ENCODE results near the gene DDX10.
"Not testable (repeated sequence)": the region's sequence is repeated elsewhere in the genome, so short reads cannot be mapped to it uniquely, and the experiment has no call there.

DDX10 gene

DNA sequence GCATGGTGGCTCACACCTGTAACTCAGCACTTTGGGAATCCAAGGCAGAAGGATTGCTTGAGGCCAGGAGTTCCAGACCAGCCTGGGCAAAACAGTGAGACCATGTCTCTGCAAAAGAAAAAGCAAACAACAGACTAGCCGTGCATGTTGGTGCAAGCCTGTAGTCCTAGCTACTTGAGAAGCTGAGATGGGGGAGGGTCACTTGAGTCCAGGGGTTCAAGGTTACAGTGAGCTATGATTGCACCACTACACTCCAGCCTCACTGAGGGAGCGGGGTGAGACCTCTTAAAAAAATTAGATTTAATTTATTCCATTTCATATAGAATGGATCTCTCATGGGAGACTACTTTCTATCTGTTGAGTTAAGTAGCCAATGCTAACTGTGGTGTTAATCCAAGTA lies 50.4 kb downstream of the DDX10 start:
- no peak for DNase-seq (ENCODE audit: low read depth)

DNA sequence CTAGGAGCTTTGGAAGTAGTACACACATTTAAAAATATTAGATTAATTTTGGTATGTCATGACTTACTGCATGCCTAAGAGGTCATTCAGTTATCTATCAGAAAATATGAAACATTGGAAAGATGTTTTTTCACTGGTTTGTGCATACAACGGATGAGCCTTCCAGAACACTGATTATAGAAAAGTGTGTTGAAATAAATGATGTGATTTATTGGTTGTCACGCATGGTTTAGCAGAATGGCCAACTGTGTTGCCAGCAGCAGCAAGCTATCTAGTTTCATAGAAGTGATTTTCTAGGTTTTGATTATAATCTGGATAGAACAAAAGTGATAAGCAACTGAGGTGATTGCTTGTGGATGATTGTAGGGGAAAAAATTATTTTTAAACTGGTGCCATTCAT lies 53.6 kb downstream of the DDX10 start:
- no peak for DNase-seq (ENCODE audit: low read depth)

DNA sequence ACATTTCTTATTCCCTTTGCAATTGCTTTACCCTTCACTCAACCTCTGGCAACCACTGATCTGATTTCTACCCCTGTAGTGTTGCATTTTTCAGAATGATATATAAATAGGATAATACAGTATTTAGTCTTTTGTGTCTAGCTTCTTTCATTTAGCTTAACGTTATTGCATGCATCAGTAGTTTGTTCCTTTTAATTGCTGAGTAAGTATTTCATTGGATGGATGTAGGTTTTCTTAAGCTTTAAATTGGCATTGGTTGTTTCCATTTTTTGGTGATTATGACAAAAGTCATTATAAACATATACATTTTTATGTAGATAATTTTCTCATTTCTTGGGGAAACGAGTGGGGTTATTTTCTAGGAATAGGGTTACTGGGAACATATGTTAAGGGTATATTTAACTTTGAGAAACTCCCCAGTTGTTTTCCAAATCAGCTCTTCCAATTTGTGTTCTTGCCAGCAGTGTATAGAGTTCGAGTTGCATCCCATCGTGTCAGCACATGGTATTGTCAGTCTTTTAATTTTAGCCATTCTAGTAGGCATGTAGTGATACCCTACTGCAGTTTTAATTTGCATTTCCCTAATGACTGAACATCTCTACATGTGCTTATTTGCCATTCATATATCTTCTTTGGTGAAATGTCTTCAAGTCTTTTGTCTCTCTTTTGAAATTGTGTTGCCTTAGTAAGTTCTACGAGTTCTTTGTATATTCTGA lies 60.3 kb downstream of the DDX10 start:
- DNase-seq (ENCODE audit: low read depth): no peak

DNA sequence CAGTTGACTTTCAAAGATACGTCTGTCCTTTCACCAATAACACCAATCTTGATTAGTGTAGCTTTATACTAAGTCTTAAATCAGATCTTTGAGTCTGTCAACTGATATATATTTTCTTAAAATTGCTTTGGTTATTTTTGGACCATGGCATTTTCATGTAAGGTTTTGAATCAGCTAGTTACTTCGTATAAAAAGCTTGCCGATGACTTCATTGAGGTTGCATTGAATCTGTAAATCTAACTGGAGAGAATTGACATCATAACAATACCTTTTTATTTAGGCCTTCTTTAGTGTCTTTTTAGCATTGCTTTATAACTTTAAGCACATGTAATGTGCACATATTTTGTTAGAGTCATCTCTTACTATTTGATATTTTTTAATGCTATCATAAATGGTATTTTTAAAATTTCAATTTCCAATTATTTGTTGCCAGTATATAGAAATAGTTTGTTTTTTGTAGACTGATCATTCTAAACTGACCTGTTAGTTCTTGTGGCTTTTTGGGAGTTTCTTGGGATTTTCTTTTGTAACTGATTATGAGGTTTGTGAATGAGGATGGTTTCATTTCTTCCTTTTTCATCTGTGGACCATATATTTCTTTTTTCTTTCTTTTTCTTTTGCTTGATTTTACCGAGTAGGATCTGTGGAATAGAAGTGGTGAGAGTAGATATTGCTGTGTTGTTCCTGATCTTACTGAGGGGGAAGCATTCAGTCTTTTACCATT lies 61.4 kb downstream of the DDX10 start:
- no peak for DNase-seq (ENCODE audit: low read depth)

DNA sequence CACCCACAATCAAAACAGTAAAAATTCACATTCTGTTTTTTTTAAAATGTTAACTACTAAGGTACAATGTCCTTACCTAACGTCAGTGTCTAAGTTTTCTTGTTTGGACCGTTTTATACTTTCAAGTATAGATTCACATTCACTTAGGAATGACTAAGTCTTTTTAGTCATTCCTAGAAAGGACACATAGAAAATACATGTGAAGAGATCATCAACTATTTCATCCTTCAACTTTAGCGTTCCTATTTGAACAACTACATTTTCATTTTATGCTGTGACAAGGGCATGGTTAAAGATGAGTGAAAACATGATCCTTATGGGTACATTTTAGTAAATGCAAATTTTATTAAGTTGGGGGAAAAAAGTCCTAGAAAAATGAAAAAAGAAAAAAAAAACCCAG lies 62.8 kb downstream of the DDX10 start:
- no peak for DNase-seq (ENCODE audit: low read depth)

DNA sequence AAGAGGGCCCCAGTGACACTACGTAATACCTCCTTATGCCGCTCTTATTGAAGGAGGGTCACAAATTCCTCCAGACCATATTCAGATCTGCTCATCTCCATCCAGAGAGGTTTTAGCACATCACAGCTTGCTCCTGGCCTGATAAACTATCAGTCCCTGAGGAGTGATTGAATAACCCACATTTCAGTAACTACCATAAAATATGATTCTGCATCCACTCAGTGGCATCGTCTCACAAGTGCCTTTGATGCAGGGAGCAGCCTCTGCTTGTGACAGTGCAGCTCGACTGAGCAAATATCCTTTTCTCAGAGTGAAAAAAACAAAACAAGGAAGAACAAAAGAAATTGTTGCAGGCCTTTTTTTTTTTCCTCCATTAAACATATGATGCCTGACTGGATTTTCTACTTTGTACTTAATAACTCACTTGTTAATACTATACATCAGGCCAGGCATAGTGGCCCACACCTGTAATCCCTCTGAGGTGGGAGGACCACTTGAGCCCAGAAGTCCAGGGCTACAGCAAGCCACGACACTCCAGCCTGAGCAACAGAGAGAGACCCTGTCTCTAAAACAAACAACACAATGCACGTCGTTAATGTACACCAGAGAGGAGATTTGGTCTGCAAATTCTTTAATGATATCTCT lies 64.5 kb downstream of the DDX10 start:
- no peak for DNase-seq (ENCODE audit: low read depth)

DNA sequence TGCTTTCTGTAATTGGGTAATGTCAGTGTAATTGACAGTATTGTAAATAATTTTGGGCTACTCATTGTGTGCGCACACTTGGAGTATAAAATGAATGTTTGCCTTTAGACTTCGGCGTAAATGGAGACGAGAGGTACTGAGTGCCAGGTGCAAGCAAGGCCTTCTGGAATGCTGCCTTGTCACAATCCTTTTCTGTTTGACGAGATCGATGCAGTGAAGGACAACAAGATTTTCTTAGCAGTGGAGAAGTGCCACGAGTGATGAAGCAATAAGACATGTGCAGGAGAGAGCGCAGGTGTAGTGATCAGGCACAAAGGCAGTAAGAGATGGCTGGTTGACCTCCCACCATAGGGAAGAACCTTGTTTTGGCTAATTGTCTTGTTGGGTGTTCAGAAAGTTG lies 67.5 kb downstream of the DDX10 start:
- no peak for DNase-seq (ENCODE audit: low read depth)

DNA sequence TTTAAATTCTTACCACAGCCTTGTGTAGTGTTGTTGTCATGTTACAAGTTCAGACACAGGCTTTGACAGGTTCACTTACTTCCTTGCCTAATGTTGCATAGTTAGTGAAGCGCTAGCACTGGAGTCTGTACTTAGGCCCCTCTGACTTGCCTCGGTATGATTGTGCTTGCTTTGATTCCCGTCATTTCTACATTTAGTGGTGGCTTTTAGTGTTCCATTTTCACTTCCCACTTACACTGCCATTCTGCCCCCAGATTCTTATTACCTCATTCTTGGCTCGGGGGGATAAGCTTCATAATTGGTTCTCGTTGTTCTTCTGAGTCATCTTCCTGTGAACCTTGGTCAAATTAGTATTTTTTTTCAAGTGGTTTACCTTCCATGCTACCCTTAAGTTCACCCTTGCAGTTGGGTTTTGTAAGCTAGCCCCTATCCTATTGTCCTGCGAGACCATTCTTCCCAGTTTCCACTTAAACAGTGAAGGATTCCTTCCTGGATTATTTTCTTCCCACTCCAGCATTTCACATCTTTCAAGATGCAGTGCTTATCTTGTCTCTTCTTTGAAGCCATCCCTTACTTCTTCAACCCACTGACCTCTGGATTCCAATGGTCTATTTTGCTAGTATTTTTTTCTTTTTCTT lies 68.7 kb downstream of the DDX10 start:
- no peak for DNase-seq (ENCODE audit: low read depth)

DNA sequence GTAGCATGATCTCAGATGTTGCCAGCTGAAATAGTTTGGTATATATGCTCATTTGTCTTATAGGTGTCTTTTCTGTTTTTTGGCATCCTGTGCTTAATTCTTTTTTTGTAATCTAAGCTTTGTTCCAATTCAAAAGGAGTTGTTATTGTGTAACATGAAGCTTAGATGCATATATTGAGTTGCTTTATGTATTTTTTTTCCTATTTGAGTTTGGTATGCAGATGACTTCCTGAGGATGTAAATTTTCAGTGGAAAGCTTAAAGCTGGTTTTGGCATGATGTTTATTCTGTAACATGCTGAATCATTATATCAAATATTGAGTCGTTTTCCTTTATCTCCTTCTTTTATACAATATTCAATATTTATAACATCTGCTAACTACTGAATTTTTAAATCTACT lies 69.4 kb downstream of the DDX10 start:
- DNase-seq (ENCODE audit: low read depth): no peak

DNA sequence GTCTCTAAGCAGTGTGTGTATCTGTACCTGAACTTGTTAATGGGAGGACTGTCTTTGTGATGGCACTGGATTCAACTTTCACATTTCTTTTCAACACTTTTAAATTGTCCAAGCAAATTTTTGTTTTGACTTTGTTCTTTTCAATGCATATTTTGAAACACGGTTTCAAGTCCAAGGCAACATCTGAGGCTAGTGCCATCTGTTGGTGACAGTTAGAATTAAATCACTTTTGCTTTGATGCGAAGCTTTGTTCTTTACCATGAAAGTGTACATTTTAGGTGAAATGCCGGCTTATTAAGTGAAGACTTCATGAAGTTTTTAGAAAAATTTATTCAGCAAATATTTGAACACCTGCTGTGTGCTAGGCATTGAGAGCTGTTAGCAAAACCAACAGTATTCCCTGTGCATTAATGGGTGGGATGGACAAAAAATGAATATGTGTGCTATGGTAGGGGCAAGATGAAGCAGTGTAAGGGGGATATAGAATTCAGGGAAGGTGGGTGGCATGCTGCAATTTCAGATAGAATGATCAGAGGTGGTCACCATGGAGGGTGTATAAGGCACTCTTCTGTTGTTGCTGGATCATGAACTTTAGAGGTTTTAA lies 70.2 kb downstream of the DDX10 start:
- no peak for DNase-seq (ENCODE audit: low read depth)

DNA sequence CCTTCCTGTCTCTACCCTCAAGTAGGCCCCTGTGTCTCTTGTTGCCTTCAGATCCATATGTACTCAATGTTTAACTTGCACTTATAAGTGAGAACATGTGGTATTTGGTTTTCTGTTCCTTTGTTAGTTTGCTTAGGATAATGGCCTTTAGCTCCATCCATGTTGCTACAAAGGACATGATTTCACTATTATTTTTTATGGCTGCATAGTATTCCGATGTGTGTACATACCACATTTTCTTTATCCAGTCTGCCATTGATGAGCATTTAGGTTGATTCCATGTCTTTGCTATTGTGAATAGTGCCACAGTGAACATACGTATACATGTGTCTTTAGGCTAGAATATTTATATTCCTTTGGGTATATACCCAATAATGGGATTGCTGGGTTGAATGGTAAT lies 75.3 kb downstream of the DDX10 start:
- not testable (repeated sequence) for DNase-seq (ENCODE audit: low read depth)

DNA sequence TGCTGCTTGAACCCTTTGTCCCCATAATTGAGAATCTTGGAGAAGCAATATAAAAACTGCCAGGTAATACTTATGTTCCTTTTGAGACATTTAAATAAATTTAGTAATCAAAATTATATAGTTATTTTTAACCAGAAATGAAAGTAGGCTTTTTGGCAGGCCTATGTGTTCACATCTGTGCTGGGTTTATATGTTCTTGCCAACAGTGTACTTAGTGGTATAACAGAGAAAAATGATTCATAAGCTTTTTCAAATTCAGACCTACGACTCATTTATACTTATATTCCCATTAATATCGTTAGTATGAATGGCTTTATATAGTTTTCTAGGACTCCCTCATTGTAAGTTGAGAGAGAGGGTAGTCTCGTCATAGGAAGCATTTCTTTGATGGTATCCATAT lies 79.0 kb downstream of the DDX10 start:
- no peak for DNase-seq (ENCODE audit: low read depth)

DNA sequence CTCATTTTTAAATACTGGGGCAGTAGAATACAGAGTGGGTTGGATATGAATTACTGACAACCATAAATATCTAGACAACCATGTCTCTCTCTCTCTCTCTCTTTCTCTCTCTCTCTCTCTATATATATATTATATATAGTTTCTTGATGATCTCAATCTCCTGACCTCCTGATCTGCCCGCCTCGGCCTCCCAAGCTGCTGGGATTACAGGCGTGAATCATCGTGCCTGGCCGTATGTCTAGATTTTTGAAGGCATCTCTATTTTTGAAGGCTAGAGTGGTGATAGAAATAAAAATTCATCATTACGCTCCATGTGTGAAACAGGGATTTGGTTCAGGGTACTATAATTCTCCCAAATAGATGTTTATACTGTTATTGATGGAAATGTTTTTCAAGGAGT lies 84.1 kb downstream of the DDX10 start:
- DNase-seq (ENCODE audit: low read depth): no peak

DNA sequence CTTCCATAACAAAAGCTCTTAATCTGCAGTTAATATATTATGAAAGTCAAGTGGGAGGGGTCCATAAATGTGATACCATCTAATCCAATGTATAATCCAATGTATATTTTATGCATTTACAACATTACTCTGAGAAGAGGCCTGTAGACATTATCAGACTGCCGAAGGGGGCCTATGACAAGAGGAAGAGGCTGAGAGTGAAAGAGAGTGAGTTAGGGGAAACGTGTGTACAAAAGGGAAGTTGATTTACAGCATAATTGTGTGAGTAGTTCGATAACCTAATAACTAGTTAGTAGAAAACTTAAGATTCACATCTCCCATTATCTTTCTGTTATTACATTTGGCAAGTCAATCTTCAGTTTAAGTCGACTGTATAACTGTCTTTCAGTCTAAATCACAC lies 86.6 kb downstream of the DDX10 start:
- no peak for DNase-seq (ENCODE audit: low read depth)

DNA sequence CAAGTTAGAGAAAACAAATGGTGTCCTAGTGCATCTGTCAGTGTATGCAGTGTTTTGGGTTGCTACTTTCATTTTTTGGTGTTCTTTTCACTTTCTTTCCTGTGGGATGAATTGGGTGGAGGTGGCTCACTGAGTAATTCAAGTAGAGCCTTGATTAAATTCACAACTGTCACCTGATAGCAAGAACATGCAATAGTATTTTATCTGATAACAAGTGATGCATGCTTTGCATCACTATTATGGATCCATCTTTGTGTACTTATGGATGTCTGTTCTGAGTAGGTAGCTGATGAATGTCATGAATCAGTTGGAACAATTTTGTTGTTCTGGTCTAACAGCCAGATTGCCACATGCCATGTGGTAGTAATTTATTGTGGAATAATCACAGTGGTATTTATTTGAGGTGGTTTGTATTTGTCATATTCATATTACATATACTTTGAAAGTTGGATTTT lies 87.5 kb downstream of the DDX10 start:
- DNase-seq (ENCODE audit: low read depth): no peak

DNA sequence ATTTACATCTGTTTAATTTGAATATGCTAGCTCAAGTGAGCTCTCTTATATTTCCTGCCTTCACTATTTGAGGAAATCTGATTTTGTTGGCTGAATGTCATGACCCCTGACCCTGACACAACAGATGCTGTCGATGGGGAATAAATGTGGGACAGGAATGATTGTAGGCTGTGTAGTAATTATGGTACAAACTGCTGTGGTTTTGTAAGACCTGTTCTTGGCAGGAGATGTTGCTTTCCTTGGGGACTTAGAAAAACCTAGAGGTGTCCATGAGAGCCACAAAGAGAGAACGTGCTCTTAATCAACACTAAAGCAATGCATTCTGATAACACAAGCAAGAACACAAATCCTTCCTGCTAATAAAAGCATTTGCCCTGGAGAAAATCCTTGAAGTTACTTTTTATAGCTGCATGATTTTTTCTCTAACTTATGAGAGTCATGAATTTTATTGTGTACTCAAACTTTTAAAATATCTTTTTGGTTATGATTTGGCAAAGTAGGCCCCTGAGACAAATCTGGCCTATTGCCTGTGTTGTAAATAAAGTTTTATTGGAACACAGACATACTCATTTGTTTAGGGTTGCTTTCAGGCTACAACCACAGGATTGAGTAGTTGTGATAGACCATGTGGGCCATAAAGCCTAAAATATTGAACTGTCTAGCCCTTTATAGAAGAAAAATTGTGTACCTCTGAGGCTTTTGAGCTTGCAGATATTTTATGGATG lies 90.2 kb downstream of the DDX10 start:
- DNase-seq (ENCODE audit: low read depth): peak; percentile 35

DNA sequence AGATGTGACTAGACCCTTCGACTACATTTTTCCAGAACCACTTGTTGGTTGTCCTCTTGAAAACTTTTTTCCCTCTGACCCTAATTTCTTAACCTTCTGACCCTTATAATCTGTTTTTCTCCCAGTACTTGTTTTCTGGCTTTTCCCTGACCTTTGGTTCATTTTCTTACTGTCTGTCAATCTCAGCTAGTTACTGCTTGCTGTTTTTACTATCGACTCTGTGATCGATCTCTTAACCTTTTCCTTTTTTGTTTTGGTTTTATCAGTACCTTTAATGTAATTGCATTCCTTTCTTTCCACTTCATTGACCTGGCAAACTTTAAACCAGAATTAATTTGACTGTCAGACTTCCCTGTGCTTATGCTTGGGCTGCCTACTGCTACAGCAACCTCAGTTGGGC lies 92.8 kb downstream of the DDX10 start:
- DNase-seq (ENCODE audit: low read depth): no peak

DNA sequence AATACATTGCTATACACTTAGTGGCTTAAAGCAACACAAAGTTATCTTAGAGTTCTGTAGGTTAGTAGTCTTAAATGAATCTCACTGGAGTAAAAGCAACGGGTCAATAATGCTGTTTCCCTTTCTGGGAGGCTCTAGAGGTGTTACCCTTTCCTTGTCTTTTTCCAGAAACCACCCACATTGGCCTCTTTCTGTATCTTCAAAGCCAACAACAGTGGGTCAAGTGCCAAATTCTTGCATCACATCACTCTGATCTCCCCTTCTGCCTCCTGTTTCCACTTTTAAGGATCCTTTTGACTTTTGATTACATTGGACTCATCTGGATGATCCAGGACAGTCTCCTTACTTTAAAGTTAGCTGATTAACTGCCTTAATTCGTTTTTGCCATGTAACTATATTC lies 93.6 kb downstream of the DDX10 start:
- no peak for DNase-seq (ENCODE audit: low read depth)

DNA sequence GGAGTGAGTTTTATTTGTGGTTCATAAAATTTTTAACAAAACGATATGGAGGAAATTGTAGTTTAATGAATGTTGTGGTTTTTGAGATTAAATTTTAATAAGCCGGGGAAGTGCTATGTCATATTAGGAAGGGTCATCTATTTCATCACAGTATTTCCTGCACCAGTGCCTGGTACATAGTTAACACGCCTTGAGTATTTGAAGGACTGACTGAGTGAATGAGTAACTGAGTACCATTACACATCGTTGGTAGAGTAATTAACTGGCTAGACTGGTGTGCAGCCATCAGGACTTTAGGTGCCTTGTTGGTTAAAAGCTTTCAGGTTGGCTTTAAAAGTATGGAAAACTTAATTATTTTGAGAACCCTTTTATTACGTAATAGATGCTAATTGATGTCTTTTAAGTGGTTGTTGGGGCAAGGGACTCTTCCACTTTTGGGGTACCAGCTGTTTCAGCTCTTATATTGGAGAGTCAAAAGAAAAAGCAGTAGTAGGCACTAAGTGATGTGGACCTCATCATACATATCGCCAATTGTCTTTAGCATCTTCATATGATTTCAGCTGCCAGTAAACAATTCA lies 101.8 kb downstream of the DDX10 start:
- no peak for DNase-seq (ENCODE audit: low read depth)

DNA sequence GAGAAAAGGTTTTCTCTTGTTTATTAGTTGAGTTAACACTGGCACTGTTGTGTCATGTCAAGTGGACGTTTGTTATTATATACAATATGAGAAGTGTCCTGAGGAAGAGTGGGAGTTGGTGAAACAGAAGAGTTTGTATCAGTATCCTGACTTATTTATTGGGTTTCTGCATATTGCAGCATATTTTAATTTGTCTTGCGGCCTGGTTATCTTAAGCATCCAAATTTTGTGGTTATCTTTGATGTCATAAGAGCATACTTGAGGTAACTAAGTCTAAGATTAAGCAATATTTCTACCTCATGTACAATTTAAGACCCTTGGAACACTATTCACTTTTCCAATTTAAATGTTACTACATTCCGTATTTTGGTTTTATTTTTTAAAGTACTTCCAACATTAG lies 103.5 kb downstream of the DDX10 start:
- DNase-seq (ENCODE audit: low read depth): no peak

DNA sequence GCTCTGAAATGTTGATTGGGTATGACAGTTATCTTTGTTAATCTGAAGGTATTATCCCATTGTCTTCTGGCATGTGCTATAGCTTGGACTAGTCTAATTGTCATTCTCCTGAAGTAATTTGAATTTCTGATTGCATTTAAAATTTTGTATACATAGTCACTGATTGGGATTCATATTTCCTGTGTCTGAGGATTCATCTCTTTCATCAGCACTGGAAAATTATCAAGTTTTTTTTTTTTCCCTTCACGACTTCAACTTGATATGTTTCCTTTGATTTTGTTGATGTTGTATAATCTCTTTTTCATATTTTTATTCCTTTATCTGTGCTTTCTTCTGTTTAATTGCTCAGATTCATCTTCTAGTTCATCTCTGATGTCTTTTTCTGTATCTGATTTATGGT lies 104.1 kb downstream of the DDX10 start:
- DNase-seq (ENCODE audit: low read depth): no peak
